Epithelial cell of esophagus (primary cell): ENCODE results near the gene MYH9.
"Not testable (repeated sequence)": the region's sequence is repeated elsewhere in the genome, so short reads cannot be mapped to it uniquely, and the experiment has no call there.

Experiments
- DNase-seq: peaks from one replicate; pipeline ENCODE4 v3.0.0; 2010; ENCODE audit warnings: low read depth
- H3K4me3 ChIP-seq: 2 replicates; pipeline ENCODE4 v1.5.1; 2011; ENCODE audit warnings: mild to moderate bottlenecking, low read length, control low read depth
- TF ChIP-seq, protein P1 (sequence below): IDR thresholded peaks from 2 replicates; pipeline ENCODE4 v1.5.1; 2011; ENCODE audit warnings: low read depth, mild to moderate bottlenecking, low read length, control low read depth, inconsistent platforms; ENCODE audit not compliant: insufficient read depth; ENCODE audit errors: missing control alignments

Gene MYH9

DNA sequence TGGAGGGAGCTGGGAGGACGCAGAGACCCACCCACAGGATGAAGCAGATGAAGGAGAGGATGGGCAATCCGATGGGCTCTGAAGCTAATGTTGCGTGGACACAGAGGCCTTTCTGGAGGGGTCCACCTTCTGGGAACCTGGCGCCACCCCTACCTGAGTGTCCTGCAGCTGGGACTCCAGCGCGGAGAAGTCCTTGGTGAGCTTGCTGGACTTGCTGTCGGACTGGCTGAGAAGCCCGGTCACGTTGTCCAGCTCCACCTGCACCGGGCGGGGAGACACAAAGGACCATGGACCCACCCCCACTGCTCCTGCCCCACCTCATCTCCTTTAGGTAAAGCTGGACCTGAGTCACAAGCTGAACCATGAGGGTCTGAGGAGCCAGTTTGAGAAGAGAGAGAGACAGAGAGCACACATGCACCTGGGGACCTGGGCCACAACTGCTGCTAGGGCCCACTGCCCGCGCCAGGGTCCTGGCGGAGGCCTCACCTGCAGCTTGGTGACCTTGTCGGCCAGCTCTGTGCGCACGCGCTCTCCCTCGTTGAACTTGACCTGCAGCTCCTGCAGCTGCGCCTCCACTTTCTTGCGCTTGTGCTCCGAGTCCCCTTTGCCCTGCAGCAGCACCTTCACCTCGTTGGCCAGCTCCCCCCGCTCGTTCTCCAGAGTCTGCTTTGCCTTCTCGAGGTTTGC is 94.0 kb downstream of the MYH9 start:
- no peak for DNase-seq
- H3K4me3 ChIP-seq = no peak overlapping the region
- TF ChIP-seq, protein P1, sequence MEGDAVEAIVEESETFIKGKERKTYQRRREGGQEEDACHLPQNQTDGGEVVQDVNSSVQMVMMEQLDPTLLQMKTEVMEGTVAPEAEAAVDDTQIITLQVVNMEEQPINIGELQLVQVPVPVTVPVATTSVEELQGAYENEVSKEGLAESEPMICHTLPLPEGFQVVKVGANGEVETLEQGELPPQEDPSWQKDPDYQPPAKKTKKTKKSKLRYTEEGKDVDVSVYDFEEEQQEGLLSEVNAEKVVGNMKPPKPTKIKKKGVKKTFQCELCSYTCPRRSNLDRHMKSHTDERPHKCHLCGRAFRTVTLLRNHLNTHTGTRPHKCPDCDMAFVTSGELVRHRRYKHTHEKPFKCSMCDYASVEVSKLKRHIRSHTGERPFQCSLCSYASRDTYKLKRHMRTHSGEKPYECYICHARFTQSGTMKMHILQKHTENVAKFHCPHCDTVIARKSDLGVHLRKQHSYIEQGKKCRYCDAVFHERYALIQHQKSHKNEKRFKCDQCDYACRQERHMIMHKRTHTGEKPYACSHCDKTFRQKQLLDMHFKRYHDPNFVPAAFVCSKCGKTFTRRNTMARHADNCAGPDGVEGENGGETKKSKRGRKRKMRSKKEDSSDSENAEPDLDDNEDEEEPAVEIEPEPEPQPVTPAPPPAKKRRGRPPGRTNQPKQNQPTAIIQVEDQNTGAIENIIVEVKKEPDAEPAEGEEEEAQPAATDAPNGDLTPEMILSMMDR = no peak

DNA sequence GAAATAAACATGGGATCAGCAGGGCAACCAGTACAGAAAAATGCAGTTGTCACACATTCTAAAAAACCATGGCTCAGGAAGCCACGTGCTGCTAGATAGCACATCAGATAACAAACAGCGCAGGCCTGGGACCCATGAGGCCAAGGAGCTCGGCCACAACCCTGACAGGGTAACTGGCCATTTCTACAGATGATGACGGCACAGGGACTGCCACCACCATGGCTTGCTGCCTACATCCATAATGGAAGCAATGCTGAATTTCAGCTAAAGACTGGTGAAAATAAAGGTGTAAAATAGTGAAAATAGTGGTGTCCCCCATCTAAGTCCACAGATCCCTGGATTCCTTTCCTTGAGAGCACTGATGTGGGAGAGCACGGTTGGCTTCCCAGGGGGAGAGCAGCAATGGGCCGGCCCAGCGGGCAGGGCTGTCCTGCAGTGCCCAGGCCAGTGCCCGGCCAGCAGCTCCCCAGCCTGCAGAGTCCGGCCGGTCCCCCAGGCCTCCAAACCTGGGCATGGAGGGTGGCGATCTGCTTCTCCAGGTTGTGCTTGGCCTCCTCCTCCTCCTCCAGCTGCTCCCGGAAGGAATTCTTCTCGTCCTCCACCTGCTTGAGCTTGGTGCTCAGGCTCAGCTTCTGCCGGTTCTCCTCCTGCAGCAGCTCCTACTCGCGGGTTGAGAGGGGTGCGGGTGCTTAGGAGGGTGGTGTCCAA is 94.8 kb downstream of the MYH9 start:
- TF ChIP-seq, protein P1 = no peak
- H3K4me3 ChIP-seq = no peak overlapping the region
- no peak for DNase-seq

DNA sequence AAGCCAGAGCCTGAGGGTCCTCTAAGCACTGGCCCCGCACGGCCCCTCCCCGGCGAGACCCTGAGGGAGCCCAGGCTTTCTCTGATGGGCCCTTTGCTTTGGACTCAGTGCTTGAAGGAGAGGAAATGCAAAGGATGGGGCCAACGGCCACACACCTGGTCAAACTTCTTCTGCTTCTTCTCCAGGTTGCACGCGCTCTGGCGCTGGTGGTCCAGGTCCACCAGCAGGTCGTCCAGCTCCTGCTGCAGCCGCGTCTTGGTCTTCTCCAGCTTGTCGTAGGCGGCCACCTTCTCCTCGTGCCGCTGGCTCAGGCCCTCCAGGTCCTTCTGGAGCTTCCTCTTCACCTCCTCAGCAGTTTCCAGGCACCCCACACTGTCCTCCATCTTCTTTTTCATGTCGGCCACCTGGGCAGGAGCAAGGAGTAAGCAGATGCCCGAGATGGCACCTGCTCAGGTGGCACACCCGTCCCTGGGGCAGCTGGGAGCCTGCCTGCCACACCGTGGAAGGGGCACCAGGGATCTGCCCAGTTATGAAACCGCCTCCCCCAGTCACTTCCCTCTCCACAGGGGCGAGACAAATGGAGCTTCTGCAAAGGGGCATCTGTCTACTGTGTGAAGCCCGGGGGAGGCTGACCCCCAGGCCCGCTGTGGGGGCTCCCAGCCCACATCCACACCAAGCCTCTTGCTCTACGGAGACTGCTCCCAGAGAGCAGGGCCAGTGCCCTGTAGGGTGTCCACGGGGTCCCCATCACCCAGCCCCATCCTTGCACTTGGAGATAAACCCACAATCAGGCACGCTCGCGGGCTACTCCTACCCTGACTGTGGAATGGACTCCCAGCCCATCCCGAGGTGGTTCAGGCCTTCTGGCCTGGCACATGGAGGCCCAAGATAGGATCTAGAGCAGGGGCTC is 95.7 kb downstream of the MYH9 start:
- H3K4me3 ChIP-seq = no peak overlapping the region
- DNase-seq = no peak
- TF ChIP-seq, protein P1 = no peak

DNA sequence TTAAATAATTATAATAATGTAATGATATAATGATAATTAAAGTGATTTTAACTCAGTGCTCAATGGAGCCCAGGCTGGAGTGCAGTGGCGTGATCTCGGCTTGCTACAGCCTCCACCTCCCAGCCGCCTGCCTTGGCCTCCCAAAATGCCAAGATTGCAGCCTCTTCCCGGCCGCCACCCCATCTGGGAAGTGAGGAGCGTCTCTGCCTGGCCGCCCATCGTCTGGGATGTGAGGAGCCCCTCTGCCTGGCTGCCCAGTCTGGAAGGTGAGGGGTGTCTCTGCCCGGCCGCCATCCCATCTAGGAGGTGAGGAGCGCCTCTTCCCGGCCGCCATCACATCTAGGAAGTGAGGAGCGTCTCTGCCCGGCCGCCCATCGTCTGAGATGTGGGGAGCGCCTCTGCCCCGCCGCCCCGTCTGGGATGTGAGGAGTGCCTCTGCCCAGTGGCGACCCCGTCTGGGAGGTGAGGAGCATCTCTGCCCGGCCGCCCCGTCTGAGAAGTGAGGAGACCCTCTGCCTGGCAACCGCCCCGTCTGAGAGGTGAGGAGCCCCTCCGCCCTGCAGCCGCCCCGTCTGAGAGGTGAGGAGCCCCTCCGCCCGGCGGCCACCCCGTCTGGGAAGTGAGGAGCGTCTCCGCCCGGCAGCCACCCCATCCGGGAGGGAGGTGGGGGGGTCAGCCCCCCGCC is 97.2 kb downstream of the MYH9 start:
- not testable (repeated sequence) for H3K4me3 ChIP-seq, DNase-seq

DNA sequence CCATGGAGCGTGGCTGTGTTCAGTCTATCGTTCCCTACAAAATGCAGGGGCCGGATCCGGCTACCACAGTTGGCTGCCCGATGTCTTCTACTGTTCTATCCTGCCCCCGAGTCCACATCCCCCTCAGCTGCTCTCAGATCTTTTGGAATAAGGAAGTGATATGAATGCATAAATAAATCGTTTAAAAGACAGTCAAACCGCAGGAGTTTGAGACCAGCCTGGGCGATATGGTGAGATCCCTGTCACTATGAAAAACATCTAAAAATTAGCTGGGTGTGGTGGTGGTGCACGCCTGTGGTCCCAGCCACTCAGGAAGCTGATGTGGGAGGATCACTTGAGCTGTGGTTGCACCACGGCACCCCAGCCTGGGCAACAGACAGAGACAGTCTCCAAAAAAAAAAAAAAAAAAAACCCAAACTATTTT is 97.8 kb downstream of the MYH9 start:
- not testable (repeated sequence) for H3K4me3 ChIP-seq, DNase-seq

DNA sequence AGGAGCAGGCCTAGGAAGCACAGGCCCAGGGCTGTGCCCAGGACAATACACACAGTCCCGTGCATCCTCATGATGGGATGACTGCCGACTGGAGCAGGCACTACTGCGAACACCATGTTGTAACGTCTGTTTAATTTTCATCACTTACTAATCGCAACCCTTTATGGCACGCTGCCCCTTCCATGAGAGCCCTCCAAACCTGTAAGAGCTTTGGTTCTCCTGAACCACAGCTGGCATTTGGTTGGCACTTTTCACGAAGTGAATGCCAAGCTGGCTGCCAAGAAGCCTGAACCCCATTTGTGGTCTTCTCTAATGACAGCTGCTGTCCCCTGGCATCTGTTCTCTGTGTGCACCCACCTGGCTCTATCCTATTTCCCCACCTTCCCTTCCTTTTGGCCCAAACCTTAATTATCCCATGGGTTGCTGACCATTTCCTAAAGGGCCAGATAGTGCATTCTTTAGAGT is 98.3 kb downstream of the MYH9 start:
- DNase-seq = no peak
- H3K4me3 ChIP-seq = no peak overlapping the region
- TF ChIP-seq, protein P1 = no peak

DNA sequence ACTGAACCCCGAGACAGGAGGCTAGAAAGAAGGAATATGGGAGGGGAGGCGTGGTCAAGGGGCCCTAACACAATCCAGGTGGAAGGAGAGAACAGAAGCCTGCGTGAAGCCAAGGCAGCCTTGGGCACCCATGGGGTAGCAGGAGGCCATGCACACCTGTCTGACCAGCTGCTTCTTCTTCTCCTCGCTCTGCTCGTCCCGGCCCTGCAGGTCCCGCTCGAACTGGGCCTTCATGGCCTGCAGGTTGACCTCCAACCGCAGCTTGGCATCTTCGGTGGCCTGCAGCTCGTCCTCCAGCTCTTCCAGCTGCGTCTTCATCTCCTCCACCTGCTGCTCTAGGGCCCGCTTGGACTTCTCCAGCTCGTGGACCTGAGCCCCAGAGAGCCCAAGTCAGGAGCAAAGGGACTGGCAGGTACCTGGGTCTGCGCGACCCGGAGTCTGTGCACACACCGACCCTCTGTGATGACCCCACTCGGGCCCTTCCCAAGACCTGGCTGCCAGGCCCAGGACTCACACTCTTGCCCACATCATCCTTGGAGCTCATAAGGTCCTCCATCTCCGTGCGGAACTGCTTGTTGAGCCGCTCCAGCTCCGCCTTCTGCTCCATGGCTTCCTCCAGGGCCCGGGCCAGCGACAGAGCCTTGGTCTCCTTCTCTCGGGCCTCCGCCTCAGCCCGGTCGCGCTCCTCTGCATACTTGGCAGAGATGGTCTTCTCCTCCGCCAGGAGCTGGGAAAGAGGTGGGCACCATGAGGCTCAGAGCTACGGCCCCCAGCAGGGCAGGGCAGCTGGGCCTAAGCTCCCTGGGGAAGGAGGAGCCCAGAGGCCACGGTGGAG is 99.0 kb downstream of the MYH9 start:
- TF ChIP-seq, protein P1 = no peak
- no peak for DNase-seq
- H3K4me3 ChIP-seq = no peak overlapping the region
